Measurements from ENCODE around the gene IGF2BP1.

The IGF2BP1 gene

DNA sequence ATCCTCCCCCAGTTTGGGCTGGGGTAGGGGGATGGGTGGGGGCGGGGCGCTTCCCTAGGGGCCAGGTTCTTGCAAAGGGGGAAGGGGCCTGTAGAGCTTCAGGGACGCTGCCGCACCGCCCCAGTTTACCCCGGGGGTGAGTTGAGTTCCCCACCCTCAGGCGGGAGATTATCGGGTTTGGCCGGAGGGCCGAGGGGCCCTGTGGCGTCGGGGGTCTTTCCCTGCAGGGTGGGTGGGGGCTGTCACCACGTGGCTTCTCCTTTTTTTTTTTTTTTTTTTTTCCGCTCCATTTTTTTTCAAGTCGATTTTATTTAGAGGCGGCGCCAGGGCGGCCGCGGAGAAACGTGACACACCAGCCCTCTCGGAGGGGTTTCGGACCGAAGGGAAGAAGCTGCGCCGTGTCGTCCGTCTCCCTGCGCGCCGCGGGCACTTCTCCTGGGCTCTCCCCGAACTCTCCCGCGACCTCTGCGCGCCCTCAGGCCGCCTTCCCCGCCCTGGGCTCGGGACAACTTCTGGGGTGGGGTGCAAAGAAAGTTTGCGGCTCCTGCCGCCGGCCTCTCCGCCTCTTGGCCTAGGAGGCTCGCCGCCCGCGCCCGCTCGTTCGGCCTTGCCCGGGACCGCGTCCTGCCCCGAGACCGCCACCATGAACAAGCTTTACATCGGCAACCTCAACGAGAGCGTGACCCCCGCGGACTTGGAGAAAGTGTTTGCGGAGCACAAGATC is at the start of gene IGF2BP1:
TSS of gene IGF2BP1 (plus strand) at position 283 of the 724 bp plus-strand sequence. CDS start at position 644, 361 bp downstream.
- Histone ChIP-seq H3K4me1 (ENCODE audit: control insufficient read depth in 1 of 2, insufficient read depth in 2 of 2, low read length in 2 of 2) (peaks cover 4% of the 10 kb centered on the region in 2 donors), H3K27me3 (ENCODE audit: control insufficient read depth in 1 of 2, insufficient read depth in 2 of 2, low read length in 2 of 2) (peaks cover 90 to 93% of the 10 kb centered on the region in 2 donors), H3K27ac (ENCODE audit: low read depth, low read length) (no peak within 1 kb of the TSS), H3K9ac (ENCODE audit: low read depth in 1 of 2, low read length in 2 of 2) (no peak within 1 kb of the TSS), H3K9me3 (ENCODE audit: control insufficient read depth in 1 of 2, low read length in 2 of 2) (no peaks in the 10 kb centered on the region), H3K36me3 (ENCODE audit: control insufficient read depth in 1 of 2, insufficient read depth in 2 of 2, low read length in 2 of 2) (no peaks in the 10 kb centered on the region), H3K4me3 (ENCODE audit: low read depth in 1 of 2, low read length in 2 of 2) (peak within 1 kb of the TSS; percentile 30 to 43)

DNA sequence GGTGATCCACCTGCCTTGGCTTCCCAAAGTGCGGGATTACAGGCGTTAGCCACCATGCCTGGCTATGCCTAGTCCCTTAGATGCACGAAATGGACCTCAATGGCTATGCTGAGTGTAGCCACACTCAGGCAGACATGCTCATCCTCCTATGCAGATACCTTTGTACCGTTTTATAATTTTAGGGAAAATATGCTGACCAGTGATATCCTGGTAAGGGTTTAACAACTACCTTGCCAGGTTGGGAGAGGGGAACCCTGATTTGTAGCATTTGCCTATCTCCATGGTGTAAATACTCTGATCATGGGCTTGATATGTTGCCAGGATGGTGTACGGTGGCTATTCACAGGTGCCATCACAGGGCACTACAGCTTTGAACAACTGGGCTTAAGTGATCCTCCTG is 45.6 kb upstream of the IGF2BP1 start:
- H3K9me3 ChIP-seq (ENCODE audit: control insufficient read depth in 1 of 2, low read length in 2 of 2) = no peaks in the 10 kb centered on the region
- no peak overlapping the region for H3K27ac ChIP-seq (ENCODE audit: low read depth, low read length)
- H3K4me1 ChIP-seq (ENCODE audit: control insufficient read depth in 1 of 2, insufficient read depth in 2 of 2, low read length in 2 of 2) = no peaks in the 10 kb centered on the region
- H3K4me3 ChIP-seq (ENCODE audit: low read depth in 1 of 2, low read length in 2 of 2) = no peak overlapping the region
- H3K36me3 ChIP-seq (ENCODE audit: control insufficient read depth in 1 of 2, insufficient read depth in 2 of 2, low read length in 2 of 2) = no peaks in the 10 kb centered on the region
- no peak overlapping the region for H3K9ac ChIP-seq (ENCODE audit: low read depth in 1 of 2, low read length in 2 of 2)
- peaks cover 4 to 5% of the 10 kb centered on the region in 2 donors for H3K27me3 ChIP-seq (ENCODE audit: control insufficient read depth in 1 of 2, insufficient read depth in 2 of 2, low read length in 2 of 2)

DNA sequence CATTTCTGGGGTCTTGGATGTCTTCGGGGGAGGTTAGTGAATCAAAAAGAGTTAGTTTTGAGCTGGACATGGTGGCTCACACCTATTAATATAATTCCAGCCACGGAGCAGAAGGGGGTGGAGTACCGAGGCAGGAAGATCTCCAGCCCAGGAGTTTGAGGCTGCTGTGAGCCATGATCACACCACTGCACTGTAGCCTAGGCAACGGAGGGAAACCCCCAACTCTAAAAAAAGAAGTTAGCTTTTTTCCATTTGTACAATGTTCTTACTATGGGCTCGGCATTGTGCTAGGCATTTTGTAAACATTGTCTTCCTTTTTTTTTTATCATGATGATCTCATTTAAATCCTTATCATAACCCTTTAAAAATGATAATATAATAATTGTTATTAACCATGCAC is 44.3 kb upstream of the IGF2BP1 start:
- Histone ChIP-seq H3K27me3 (ENCODE audit: control insufficient read depth in 1 of 2, insufficient read depth in 2 of 2, low read length in 2 of 2) (peaks cover 4 to 5% of the 10 kb centered on the region in 2 donors), H3K9ac (ENCODE audit: low read depth in 1 of 2, low read length in 2 of 2) (no peak overlapping the region), H3K4me1 (ENCODE audit: control insufficient read depth in 1 of 2, insufficient read depth in 2 of 2, low read length in 2 of 2) (no peaks in the 10 kb centered on the region), H3K9me3 (ENCODE audit: control insufficient read depth in 1 of 2, low read length in 2 of 2) (no peaks in the 10 kb centered on the region), H3K4me3 (ENCODE audit: low read depth in 1 of 2, low read length in 2 of 2) (no peak overlapping the region), H3K36me3 (ENCODE audit: control insufficient read depth in 1 of 2, insufficient read depth in 2 of 2, low read length in 2 of 2) (no peaks in the 10 kb centered on the region), H3K27ac (ENCODE audit: low read depth, low read length) (no peak overlapping the region)

DNA sequence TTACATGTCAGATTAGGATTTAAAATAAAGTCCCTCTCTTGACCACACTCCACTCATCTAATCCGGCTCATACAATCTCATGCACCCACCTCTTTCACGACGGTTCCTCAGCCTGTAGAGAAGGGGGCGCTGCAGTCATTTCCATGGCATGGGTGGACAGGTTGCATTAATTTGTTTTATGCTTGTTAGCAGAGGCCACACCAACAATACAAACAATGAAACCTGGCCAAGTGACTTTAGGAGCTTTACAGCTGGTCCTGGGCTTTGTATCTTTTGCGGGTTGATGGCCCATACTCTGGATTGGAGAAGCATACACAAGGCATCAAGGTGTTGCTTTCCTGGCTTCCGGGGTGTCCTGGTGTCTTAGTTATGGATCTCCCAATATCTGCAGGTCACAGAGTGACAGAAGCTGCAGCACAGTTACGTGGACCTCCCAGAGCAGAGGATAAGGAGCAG is 42.9 kb upstream of the IGF2BP1 start:
- Histone ChIP-seq H3K27ac (ENCODE audit: low read depth, low read length) (no peak overlapping the region), H3K9ac (ENCODE audit: low read depth in 1 of 2, low read length in 2 of 2) (no peak overlapping the region), H3K36me3 (ENCODE audit: control insufficient read depth in 1 of 2, insufficient read depth in 2 of 2, low read length in 2 of 2) (no peaks in the 10 kb centered on the region), H3K9me3 (ENCODE audit: control insufficient read depth in 1 of 2, low read length in 2 of 2) (no peaks in the 10 kb centered on the region), H3K4me3 (ENCODE audit: low read depth in 1 of 2, low read length in 2 of 2) (no peak overlapping the region), H3K27me3 (ENCODE audit: control insufficient read depth in 1 of 2, insufficient read depth in 2 of 2, low read length in 2 of 2) (peaks cover 7 to 9% of the 10 kb centered on the region in 2 donors), H3K4me1 (ENCODE audit: control insufficient read depth in 1 of 2, insufficient read depth in 2 of 2, low read length in 2 of 2) (no peaks in the 10 kb centered on the region)

DNA sequence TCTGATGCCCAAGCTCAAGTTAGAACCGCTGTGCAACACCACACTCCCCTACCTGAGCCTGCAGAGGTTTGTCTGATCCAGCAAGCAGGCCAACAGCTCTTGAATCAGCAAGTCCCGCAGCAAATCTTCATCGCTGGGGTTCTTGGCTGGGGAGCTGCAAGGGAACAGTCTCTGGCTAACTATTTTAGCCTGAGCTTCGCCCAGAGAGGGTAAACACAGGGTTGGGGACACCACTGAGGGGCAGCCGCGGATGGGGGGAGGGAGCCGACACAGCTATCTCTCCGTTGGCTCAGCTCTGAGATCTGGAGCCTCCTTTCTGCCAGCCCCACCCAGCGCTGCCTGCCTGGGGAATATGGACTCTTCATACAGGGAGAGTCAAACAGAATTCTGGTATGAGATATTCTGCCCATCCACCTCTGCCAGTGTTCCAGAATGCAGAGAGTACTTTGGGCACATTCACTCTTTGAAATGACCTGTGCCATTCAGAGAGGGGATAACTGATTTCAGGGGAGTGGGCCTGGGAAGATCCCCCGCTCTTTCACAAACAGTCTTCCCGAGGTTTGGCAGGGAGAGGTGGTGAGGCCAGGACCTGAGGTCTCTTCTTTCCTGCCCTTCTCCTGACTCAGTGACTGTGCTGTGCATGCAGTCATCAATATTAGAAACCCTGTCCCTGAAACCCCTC is 36.2 kb upstream of the IGF2BP1 start:
- H3K4me1 ChIP-seq (ENCODE audit: control insufficient read depth in 1 of 2, insufficient read depth in 2 of 2, low read length in 2 of 2) = no peaks in the 10 kb centered on the region
- H3K4me3 ChIP-seq (ENCODE audit: low read depth in 1 of 2, low read length in 2 of 2) = no peak overlapping the region
- H3K27me3 ChIP-seq (ENCODE audit: control insufficient read depth in 1 of 2, insufficient read depth in 2 of 2, low read length in 2 of 2) = peaks cover 17% of the 10 kb centered on the region in 2 donors

DNA sequence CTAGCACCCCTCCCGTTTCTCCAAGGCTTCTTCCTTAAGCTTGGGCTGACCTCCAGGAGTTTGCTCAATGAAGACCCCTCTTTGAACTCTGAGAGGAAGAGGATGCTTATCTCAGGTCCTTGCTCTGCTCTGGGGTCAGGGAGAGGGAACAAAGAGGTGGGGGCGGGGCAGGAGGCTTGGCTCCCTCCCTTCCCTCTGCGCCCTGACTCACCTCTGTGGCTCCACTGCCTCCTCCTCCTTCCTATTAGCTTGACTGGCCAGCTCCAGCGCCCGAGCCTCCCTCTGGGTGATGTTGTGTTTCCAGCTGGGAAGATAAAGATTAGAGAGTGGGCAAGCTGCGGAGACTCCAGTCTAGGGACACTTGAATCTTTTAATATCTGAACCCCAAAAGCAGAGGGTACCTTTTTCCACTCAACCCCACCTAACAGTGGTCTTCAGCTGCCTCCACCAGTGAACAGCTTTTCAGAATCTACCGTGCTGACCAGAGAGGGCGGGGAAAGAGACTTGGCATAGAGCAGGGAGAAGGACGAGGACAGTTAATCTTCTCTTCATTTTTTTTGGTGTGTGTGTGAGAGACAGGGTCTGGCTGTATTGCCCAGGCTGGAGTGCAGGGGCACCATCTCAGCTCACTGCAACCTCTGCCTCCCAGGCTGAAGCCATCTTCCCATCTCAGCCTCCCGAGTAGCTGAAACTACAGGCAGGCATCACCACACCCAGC is 35.5 kb upstream of the IGF2BP1 start:
- Histone ChIP-seq H3K9ac (ENCODE audit: low read depth in 1 of 2, low read length in 2 of 2) (no peak overlapping the region), H3K4me1 (ENCODE audit: control insufficient read depth in 1 of 2, insufficient read depth in 2 of 2, low read length in 2 of 2) (no peaks in the 10 kb centered on the region), H3K27me3 (ENCODE audit: control insufficient read depth in 1 of 2, insufficient read depth in 2 of 2, low read length in 2 of 2) (peaks cover 17% of the 10 kb centered on the region in 2 donors), H3K4me3 (ENCODE audit: low read depth in 1 of 2, low read length in 2 of 2) (no peak overlapping the region), H3K9me3 (ENCODE audit: control insufficient read depth in 1 of 2, low read length in 2 of 2) (no peaks in the 10 kb centered on the region), H3K36me3 (ENCODE audit: control insufficient read depth in 1 of 2, insufficient read depth in 2 of 2, low read length in 2 of 2) (no peaks in the 10 kb centered on the region), H3K27ac (ENCODE audit: low read depth, low read length) (no peak overlapping the region)

More for the DNA sequence above, 36.2 kb upstream of the IGF2BP1 start:
- no peak overlapping the region for H3K9ac ChIP-seq (ENCODE audit: low read depth in 1 of 2, low read length in 2 of 2)
- no peaks in the 10 kb centered on the region for H3K36me3 ChIP-seq (ENCODE audit: control insufficient read depth in 1 of 2, insufficient read depth in 2 of 2, low read length in 2 of 2)
- no peaks in the 10 kb centered on the region for H3K9me3 ChIP-seq (ENCODE audit: control insufficient read depth in 1 of 2, low read length in 2 of 2)
- H3K27ac ChIP-seq (ENCODE audit: low read depth, low read length) = no peak overlapping the region

DNA sequence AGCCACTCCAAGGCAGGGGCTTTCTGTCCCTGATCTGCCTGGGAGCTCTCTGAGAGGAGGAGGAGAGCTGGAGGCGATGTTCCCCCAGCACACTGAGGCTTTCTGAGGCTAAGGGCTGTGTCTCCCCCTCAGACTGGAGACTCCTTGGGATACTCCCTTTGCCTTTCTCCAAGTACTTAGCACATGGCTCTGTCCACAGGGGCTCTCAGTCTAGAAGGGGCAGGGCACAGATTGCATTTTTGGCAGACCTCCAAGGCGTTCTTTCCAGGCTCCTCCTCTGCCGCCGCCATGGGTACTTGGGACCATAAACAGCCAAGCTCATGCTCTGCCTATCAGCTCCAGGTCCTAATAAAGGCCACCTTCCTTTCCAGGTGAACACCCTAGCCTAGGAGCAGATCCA is 27.0 kb upstream of the IGF2BP1 start:
- Histone ChIP-seq H3K4me3 (ENCODE audit: low read depth in 1 of 2, low read length in 2 of 2) (no peak overlapping the region), H3K36me3 (ENCODE audit: control insufficient read depth in 1 of 2, insufficient read depth in 2 of 2, low read length in 2 of 2) (no peaks in the 10 kb centered on the region), H3K9me3 (ENCODE audit: control insufficient read depth in 1 of 2, low read length in 2 of 2) (no peaks in the 10 kb centered on the region), H3K27me3 (ENCODE audit: control insufficient read depth in 1 of 2, insufficient read depth in 2 of 2, low read length in 2 of 2) (peaks cover 0 to 15% of the 10 kb centered on the region in 2 donors), H3K9ac (ENCODE audit: low read depth in 1 of 2, low read length in 2 of 2) (no peak overlapping the region), H3K4me1 (ENCODE audit: control insufficient read depth in 1 of 2, insufficient read depth in 2 of 2, low read length in 2 of 2) (no peaks in the 10 kb centered on the region), H3K27ac (ENCODE audit: low read depth, low read length) (no peak overlapping the region)

DNA sequence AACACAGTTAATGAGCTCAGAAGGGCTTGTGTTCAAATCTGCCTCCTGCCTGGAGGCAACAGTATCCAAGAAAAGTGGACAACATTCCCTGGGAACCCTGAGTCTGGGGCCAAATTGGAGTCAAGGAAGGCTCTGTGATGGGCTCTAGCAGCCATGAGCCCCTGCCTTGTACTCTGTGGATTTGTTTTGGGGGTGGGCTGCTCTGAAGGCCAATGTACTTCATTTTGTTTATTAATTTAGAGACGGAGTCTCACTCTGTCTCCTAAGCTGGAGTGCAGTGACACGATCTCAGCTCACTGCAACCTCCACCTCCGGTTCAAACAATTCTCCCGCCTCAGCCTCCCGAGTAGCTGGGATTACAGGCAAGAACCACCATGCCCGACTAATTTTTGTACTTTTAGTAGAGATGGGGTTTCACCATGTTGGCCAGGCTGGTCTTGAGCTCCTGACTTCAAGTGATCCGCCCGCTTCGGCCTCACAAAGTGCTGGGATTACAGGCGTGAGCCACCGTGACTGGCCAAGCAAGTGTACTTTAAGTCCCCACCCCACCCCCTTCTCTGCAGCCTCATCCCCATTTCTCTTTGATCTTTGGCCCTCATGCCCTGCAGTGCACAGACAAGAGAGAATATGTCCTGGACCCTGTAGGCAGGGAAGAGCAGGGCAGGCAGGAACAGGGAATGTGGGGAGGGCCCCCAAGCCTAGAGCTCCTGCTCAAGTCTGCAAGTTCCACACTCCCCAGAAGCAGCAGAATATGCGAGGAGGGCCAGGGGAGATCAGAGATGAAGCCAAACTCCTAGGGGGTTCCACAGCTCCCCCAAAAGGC is 26.1 kb upstream of the IGF2BP1 start:
- no peak overlapping the region for H3K27ac ChIP-seq (ENCODE audit: low read depth, low read length)
- H3K4me3 ChIP-seq (ENCODE audit: low read depth in 1 of 2, low read length in 2 of 2) = no peak overlapping the region
- no peaks in the 10 kb centered on the region for H3K9me3 ChIP-seq (ENCODE audit: control insufficient read depth in 1 of 2, low read length in 2 of 2)
- H3K4me1 ChIP-seq (ENCODE audit: control insufficient read depth in 1 of 2, insufficient read depth in 2 of 2, low read length in 2 of 2) = no peaks in the 10 kb centered on the region
- no peak overlapping the region for H3K9ac ChIP-seq (ENCODE audit: low read depth in 1 of 2, low read length in 2 of 2)
- no peaks in the 10 kb centered on the region for H3K36me3 ChIP-seq (ENCODE audit: control insufficient read depth in 1 of 2, insufficient read depth in 2 of 2, low read length in 2 of 2)
- peaks cover 0 to 15% of the 10 kb centered on the region in 2 donors for H3K27me3 ChIP-seq (ENCODE audit: control insufficient read depth in 1 of 2, insufficient read depth in 2 of 2, low read length in 2 of 2)

DNA sequence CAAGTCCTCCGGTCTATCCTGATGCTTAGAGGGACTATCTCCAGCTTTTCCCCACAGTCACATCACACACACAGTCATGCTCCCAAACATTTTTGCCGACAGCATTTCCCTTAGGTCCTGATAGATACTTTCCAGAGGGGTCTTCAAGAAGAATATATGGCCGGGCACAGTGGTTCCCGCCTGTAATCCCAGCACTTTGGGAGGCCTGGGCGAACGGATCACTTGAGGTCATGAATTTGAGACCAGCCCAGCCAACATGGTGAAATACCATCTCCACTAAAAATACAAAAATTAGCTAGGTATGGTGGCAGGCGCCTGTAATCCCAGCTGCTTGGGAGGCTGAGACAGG is 24.5 kb upstream of the IGF2BP1 start:
- Histone ChIP-seq H3K9me3 (ENCODE audit: control insufficient read depth in 1 of 2, low read length in 2 of 2) (no peaks in the 10 kb centered on the region), H3K36me3 (ENCODE audit: control insufficient read depth in 1 of 2, insufficient read depth in 2 of 2, low read length in 2 of 2) (no peaks in the 10 kb centered on the region), H3K9ac (ENCODE audit: low read depth in 1 of 2, low read length in 2 of 2) (no peak overlapping the region), H3K4me1 (ENCODE audit: control insufficient read depth in 1 of 2, insufficient read depth in 2 of 2, low read length in 2 of 2) (no peaks in the 10 kb centered on the region), H3K4me3 (ENCODE audit: low read depth in 1 of 2, low read length in 2 of 2) (no peak overlapping the region), H3K27ac (ENCODE audit: low read depth, low read length) (no peak overlapping the region), H3K27me3 (ENCODE audit: control insufficient read depth in 1 of 2, insufficient read depth in 2 of 2, low read length in 2 of 2) (peaks cover 0 to 15% of the 10 kb centered on the region in 2 donors)
